WI38 (cell line): Measurements from ENCODE around the gene NAA38.
"Not testable (repeated sequence)": the region's sequence is repeated elsewhere in the genome, so short reads cannot be mapped to it uniquely, and the experiment has no call there.

Experiments used
- H3K4me3 ChIP-seq: 2 replicates; pipeline ENCODE4 v1.5.1; 2011; ENCODE audit warnings: low read depth, mild to moderate bottlenecking, control low read depth, low read length
- TF ChIP-seq, protein P1 (sequence below): IDR thresholded peaks from 2 replicates; pipeline ENCODE4 v1.5.1; 2012; ENCODE audit warnings: low read depth, mild to moderate bottlenecking, control low read depth, low read length

Gene NAA38

DNA sequence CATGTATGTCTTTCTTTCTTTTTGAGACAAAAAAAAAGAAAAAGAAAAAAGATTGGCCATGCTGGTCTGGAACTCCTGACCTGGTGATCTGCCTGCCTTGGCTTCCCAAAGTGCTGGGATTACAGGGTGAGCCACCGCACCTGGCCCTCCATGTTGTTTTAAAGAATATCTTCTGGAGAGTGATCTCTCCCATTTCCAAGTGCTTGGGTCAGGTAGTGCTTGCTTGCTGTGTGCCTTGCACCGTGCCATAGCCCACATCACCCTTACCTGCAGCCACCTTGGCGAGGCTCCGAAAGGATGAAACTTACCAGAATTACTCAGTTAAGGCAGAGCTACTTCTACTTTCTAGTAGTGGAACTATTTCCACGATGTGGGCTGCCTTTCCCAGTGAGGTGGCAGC, 42.4 kb downstream of the NAA38 start:
- no peak overlapping the region for H3K4me3 ChIP-seq
- TF ChIP-seq, protein P1, sequence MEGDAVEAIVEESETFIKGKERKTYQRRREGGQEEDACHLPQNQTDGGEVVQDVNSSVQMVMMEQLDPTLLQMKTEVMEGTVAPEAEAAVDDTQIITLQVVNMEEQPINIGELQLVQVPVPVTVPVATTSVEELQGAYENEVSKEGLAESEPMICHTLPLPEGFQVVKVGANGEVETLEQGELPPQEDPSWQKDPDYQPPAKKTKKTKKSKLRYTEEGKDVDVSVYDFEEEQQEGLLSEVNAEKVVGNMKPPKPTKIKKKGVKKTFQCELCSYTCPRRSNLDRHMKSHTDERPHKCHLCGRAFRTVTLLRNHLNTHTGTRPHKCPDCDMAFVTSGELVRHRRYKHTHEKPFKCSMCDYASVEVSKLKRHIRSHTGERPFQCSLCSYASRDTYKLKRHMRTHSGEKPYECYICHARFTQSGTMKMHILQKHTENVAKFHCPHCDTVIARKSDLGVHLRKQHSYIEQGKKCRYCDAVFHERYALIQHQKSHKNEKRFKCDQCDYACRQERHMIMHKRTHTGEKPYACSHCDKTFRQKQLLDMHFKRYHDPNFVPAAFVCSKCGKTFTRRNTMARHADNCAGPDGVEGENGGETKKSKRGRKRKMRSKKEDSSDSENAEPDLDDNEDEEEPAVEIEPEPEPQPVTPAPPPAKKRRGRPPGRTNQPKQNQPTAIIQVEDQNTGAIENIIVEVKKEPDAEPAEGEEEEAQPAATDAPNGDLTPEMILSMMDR, result no peak

DNA sequence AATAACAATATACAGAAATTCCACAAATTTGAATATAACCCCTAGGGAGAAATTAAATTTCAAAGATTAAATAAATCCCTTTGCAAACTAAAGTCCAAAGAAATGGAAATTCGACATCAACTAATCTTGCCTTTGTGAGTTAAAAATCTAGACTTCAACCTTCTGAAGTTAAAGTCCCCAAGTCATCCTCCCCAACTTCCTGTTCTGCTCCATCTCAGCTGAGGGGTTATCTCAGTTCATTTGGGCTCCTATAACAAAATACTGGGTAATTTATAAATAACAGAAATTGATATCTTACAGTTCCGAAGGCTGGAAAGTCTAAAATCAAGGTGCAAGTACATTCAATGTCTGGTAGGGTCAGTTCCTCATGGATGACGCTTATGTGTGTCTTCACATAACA, 46.1 kb downstream of the NAA38 start:
- H3K4me3 ChIP-seq, result no peak overlapping the region
- TF ChIP-seq, protein P1, result no peak

DNA sequence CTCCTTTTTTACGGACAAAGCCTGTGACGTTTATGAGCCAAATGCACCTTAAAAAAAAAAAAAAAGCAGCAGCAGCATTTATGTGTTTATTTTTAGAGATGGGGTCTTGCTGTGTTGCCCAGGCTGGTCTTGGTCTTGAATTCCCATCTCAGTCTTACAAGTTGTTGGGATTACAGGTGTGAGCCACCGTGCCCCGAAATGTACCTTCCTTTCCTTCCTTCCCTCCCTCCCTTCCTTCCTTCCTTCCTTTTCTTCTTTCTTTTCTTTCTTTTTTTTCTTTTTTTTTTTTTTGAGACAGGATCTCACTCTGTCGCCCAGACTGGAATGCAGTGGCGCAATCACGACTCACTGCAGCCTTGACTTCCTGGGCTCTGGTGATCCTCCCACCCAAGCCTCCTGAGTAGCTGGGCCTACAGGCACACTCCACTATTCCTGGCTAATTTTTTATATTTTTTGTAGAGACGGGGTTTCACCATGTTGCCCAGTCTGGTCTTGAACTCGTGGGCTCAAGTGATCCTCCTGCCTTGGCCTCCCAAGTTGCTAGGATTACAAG, 47.5 kb downstream of the NAA38 start:
- H3K4me3 ChIP-seq, result not testable (repeated sequence)

DNA sequence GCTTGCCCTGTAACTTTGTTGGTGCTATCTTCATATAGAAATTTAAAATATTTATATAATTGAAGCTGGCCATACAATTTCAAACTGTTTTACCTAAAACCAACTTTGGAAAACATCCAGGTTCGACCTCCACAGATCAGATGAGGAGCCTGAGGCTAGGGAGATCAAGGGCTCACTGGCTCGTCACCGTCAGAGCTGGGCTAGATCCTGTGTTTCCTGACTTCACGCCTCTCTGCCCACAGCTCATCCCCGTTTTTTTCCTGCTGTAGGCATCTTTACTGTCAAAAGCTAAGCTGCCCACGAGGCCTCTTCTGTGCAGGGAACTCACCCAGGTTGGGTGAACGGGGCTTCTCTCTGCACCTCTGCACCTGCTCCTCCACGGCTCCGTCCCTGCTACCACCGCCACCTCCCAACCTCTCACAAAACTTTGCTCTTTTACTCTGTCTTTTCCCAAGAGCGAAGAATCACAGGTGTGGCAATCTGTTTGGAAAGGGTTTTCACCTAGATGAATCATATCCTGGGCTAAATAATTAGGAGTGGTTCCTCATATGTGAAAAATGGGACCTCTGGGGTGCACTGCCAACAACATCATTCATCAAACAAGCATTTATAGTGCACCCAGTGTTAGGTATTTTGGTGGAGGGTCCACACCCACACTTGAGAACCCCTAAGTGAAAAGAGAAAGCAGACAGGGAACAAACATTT, 48.1 kb downstream of the NAA38 start:
- TF ChIP-seq, protein P1, result no peak
- H3K4me3 ChIP-seq, result no peak overlapping the region

DNA sequence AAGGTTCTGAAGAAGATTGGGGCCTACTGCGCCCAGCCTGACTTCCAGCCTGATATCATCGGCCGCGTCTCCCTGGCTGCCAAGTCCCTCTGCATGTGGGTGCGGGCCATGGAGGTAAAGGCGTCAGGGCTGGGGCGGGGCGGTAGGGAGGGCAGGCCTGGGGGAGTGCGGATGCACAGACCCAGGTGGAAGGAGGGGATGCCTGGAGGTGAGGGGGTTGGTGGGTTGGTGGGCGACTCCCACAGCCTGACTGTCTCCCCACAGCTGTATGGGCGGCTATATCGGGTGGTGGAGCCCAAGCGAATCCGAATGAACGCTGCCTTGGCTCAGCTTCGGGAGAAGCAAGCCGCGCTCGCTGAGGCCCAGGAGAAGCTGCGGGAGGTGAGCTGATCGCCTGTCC, 50.2 kb downstream of the NAA38 start:
- no peak overlapping the region for H3K4me3 ChIP-seq
- TF ChIP-seq, protein P1, result no peak
